B cell (primary cell): ENCODE measurements around the gene ASB18. TPM values are rescaled to one million over a fixed set of nuclear protein-coding genes. Genes with fewer than 3 reads are reported as not detected.

ENCODE experiments used
- ATAC-seq: fragments of 200-7000 bp; cut with Tn5 transposase; one replicate; pipeline ENCODE4 v1.10.0; 2021; ENCODE audit warnings: low read depth, mild to moderate bottlenecking, moderate number of reproducible peaks, moderate library complexity
- CTCF ChIA-PET: fragments of 350-600 bp; sonication (Branson Sonifier 250); formaldehyde crosslinking; loops from one replicate; lab custom pipeline; 2021; ENCODE audit warnings: antibody characterized with exemption, inconsistent platforms; lab: Charles Lee
- POLR2A ChIA-PET: fragments of 350-600 bp; sonication (Branson Sonifier 250); formaldehyde crosslinking; loops from one replicate; lab custom pipeline; 2021; ENCODE audit warnings: antibody characterized with exemption; lab: Charles Lee
- DNase-seq: peaks from one replicate; pipeline ENCODE4 v3.0.0; 2013
- H2AFZ ChIP-seq: 2 replicates; pipeline ENCODE4 v1.6.1; 2012; ENCODE audit warnings: mild to moderate bottlenecking, low read depth, low read length; ENCODE audit not compliant: insufficient read depth, poor library complexity, severe bottlenecking
- H3K27ac ChIP-seq, 2 donors: 1 replicate in 1 of 2; 2 replicates in 1 of 2; pipeline ENCODE4 v1.5.1; 2012 to 2013; ENCODE audit warnings: low read length in 2 of 2, mild to moderate bottlenecking in 2 of 2, moderate library complexity in 1 of 2
- H3K27me3 ChIP-seq, 4 experiments: fragments of 200-600 bp in 1 of 4; sonication (generic) in 1 of 4; replicated peaks in 1 of 4; 1 replicate in 2 of 4; 2 replicates in 2 of 4; pipeline versions ENCODE4 v1.6.1 to v1.7.0; 2013 to 2016; ENCODE audit warnings: low read length in 3 of 4, mild to moderate bottlenecking in 2 of 4, mixed read lengths in 1 of 4, moderate library complexity in 1 of 4; ENCODE audit not compliant: insufficient read depth in 4 of 4, control insufficient read depth in 3 of 4; ENCODE audit errors: control extremely low read depth in 1 of 4
- H3K36me3 ChIP-seq, 2 experiments: replicated peaks in 1 of 2; 1 replicate in 1 of 2; 2 replicates in 1 of 2; pipeline versions ENCODE4 v1.6.1 to v1.7.1; 2013; ENCODE audit warnings: low read length in 1 of 2; ENCODE audit not compliant: insufficient read depth in 2 of 2, control insufficient read depth in 1 of 2; ENCODE audit errors: control extremely low read depth in 1 of 2, extremely low read depth in 1 of 2
- H3K4me1 ChIP-seq, 2 donors: fragments of 200-600 bp in 1 of 2; sonication (generic) in 1 of 2; 1 replicate in 1 of 2; 2 replicates in 1 of 2; pipeline versions ENCODE4 v1.5.1 to v1.6.1; 2013 to 2017; ENCODE audit warnings: low read length in 2 of 2; ENCODE audit not compliant: control insufficient read depth in 2 of 2, insufficient read depth in 2 of 2
- H3K4me2 ChIP-seq: replicated peaks from 2 replicates; pipeline ENCODE3; 2012; ENCODE audit warnings: mild to moderate bottlenecking, low read depth, low read length; ENCODE audit not compliant: poor library complexity, severe bottlenecking
- H3K4me3 ChIP-seq, 5 experiments: fragments of 200-600 bp in 1 of 5; sonication (generic) in 1 of 5; 1 replicate in 3 of 5; 2 replicates in 2 of 5; pipeline versions ENCODE4 v1.5.1 to v1.7.0; 2011 to 2016; ENCODE audit warnings: low read length in 4 of 5, mild to moderate bottlenecking in 4 of 5, low read depth in 2 of 5, control low read depth in 1 of 5, moderate library complexity in 1 of 5; ENCODE audit not compliant: insufficient read depth in 1 of 5; ENCODE audit errors: control extremely low read depth in 1 of 5, extremely low read depth in 1 of 5
- H3K79me2 ChIP-seq: fragments of 200-600 bp; sonication (generic); one replicate; pipeline ENCODE4 v1.6.0; 2016; ENCODE audit warnings: low read length; ENCODE audit not compliant: control insufficient read depth, insufficient read depth
- H3K9ac ChIP-seq: fragments of 200-600 bp; sonication (generic); 2 replicates; pipeline ENCODE4 v1.6.1; 2017; ENCODE audit warnings: mild to moderate bottlenecking, low read length, moderate library complexity
- H3K9me3 ChIP-seq, 3 donors: one replicate each; pipeline versions ENCODE4 v1.6.1 to v1.7.1; 2013; ENCODE audit warnings: low read length in 2 of 3; ENCODE audit not compliant: control insufficient read depth in 2 of 3, insufficient read depth in 1 of 3; ENCODE audit errors: control extremely low read depth in 1 of 3
- H4K20me1 ChIP-seq: 2 replicates; pipeline ENCODE4 v1.6.0; 2012; ENCODE audit warnings: mild to moderate bottlenecking, low read length; ENCODE audit not compliant: insufficient read depth, control insufficient read depth, poor library complexity, severe bottlenecking
- H3K27ac Mint-ChIP-seq: one replicate; pipeline ENCODE4 v1.8.0; 2021; ENCODE audit warnings: mixed read lengths
- H3K27me3 Mint-ChIP-seq: one replicate; pipeline ENCODE4 v1.8.0; 2021; ENCODE audit warnings: mixed read lengths
- H3K4me1 Mint-ChIP-seq: one replicate; pipeline ENCODE4 v1.8.0; 2021; ENCODE audit warnings: mixed read lengths
- H3K4me3 Mint-ChIP-seq: one replicate; pipeline ENCODE4 v1.8.0; 2021; ENCODE audit warnings: mixed read lengths
- H3K9me3 Mint-ChIP-seq: one replicate; pipeline ENCODE4 v1.8.0; 2022; ENCODE audit warnings: mixed read lengths; ENCODE audit not compliant: insufficient read depth
- EZH2 ChIP-seq: IDR thresholded peaks from 2 replicates; pipeline ENCODE4 v1.6.1; 2012; ENCODE audit warnings: borderline replicate concordance, low read depth, mild to moderate bottlenecking, moderate library complexity, low read length; ENCODE audit not compliant: insufficient read depth, poor library complexity, severe bottlenecking
- WGBS: methylation state at CpG from one replicate; pipeline ENCODE4 v1.1.5; 2013; ENCODE audit warnings: missing lambda C conversion rate; ENCODE audit not compliant: insufficient coverage; 5-methylcytosine and 5-hydroxymethylcytosine counted together
- intact Hi-C: fragments of 100-400 bp; cut with micrococcal nuclease; formaldehyde crosslinking; loops from one replicate; pipeline ENCODE4 v1.10.0; 2022
- polyA plus RNA-seq: library from polyadenylated mRNA; depleted of rRNA; stranded (reverse); fragments of >200 nt; gene quantifications from 2 replicates; pipeline ENCODE4 v1.2.3, GENCODE V29; 2012
- total RNA-seq, 2 donors: library from RNA; stranded (reverse); fragments of 120-200 nt in 1 of 2; gene quantifications; 1 replicate in 1 of 2; 2 replicates in 1 of 2; pipeline versions ENCODE4 v1.2.3 to v1.2.4, GENCODE V29; 2013 to 2022
- TF ChIP-seq, protein P1 (sequence below): fragments of 200-600 bp; IDR thresholded peaks from one replicate; pipeline ENCODE4 v1.8.0; 2022; ENCODE audit warnings: antibody characterized with exemption, mild to moderate bottlenecking

The ASB18 gene
- total and polyA plus RNA-seq, 2 donors (not counting 1 experiment from before 2014, with no cell fraction given): not detected

- H4K20me1 ChIP-seq: no peaks in the 10 kb centered on the region
- H3K9ac ChIP-seq: no peak overlapping the region
- peaks cover 23% of the 10 kb centered on the region for H3K27me3 Mint-ChIP-seq
- H3K27ac Mint-ChIP-seq: no peak overlapping the region
- intact Hi-C loops: no loop called here
- no peak overlapping the region for H3K4me3 Mint-ChIP-seq
- TF ChIP-seq, protein P1, sequence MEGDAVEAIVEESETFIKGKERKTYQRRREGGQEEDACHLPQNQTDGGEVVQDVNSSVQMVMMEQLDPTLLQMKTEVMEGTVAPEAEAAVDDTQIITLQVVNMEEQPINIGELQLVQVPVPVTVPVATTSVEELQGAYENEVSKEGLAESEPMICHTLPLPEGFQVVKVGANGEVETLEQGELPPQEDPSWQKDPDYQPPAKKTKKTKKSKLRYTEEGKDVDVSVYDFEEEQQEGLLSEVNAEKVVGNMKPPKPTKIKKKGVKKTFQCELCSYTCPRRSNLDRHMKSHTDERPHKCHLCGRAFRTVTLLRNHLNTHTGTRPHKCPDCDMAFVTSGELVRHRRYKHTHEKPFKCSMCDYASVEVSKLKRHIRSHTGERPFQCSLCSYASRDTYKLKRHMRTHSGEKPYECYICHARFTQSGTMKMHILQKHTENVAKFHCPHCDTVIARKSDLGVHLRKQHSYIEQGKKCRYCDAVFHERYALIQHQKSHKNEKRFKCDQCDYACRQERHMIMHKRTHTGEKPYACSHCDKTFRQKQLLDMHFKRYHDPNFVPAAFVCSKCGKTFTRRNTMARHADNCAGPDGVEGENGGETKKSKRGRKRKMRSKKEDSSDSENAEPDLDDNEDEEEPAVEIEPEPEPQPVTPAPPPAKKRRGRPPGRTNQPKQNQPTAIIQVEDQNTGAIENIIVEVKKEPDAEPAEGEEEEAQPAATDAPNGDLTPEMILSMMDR: no peak
- no peak for TF ChIP-seq EZH2
- H3K27me3 ChIP-seq: no peaks in the 10 kb centered on the region
- H3K79me2 ChIP-seq: no peaks in the 10 kb centered on the region
- ATAC-seq: no peak
- no peak overlapping the region for H3K4me3 ChIP-seq
- H3K4me1 Mint-ChIP-seq: no peaks in the 10 kb centered on the region
- ChIA-PET POLR2A (no interaction called here), CTCF (no interaction called here)
- 79% methylated on average over 6 of the region's 6 CpGs for WGBS
- peaks cover 0 to 27% (median 5%) of the 10 kb centered on the region in 3 donors for H3K9me3 ChIP-seq
- no peaks in the 10 kb centered on the region for H3K4me1 ChIP-seq
- H3K27ac ChIP-seq: no peak overlapping the region
- H3K4me2 ChIP-seq: no peak overlapping the region
- no peak for DNase-seq
- no peaks in the 10 kb centered on the region for H3K36me3 ChIP-seq
- H3K9me3 Mint-ChIP-seq: peaks cover 2% of the 10 kb centered on the region
- no peak overlapping the region for H2AFZ ChIP-seq
Observed at GRCh38 chr2:236209535-236209934, 54.7 kb downstream of the ASB18 start.

GRCh38 chr2:236208019-236208926 lies 55.9 kb downstream of the ASB18 start:
- H2AFZ ChIP-seq: no peak overlapping the region
- peaks cover 0 to 3% (median 0%) of the 10 kb centered on the region in 4 experiments for H3K27me3 ChIP-seq
- TF ChIP-seq, protein P1: no peak
- no peak for TF ChIP-seq EZH2
- Mint-ChIP-seq H3K4me1 (no peaks in the 10 kb centered on the region), H3K9me3 (peaks cover 2% of the 10 kb centered on the region), H3K27ac (no peak overlapping the region), H3K27me3 (peaks cover 19% of the 10 kb centered on the region), H3K4me3 (no peak overlapping the region)
- ChIA-PET POLR2A (no interaction called here), CTCF (no interaction called here)
- DNase-seq: no peak
- H3K27ac ChIP-seq: no peak overlapping the region
- H3K9ac ChIP-seq: no peak overlapping the region
- H3K4me1 ChIP-seq: no peaks in the 10 kb centered on the region
- intact Hi-C loops: no loop called here
- no peaks in the 10 kb centered on the region for H4K20me1 ChIP-seq
- no peak overlapping the region for H3K4me2 ChIP-seq
- H3K36me3 ChIP-seq: no peaks in the 10 kb centered on the region
- no peak for ATAC-seq
- H3K9me3 ChIP-seq: peaks cover 0 to 25% (median 5%) of the 10 kb centered on the region in 3 donors
- no peak overlapping the region for H3K4me3 ChIP-seq
- H3K79me2 ChIP-seq: no peaks in the 10 kb centered on the region
- 83% methylated on average over 21 of the region's 28 CpGs for WGBS
